Gastroesophageal sphincter (tissue), 3 donors: ENCODE data around the gene UTP11.

Experiments
- EP300 ChIP-seq: sonication (generic); formaldehyde crosslinking; IDR thresholded peaks from one replicate; pipeline ENCODE4 v1.6.1; 2017; ENCODE audit warnings: antibody characterized with exemption, mild to moderate bottlenecking
- POLR2A ChIP-seq, 2 donors: fragments of 450-650 bp; IDR thresholded peaks; one replicate each; pipeline ENCODE4 v1.6.1; 2017; ENCODE audit warnings: antibody characterized with exemption in 2 of 2, mild to moderate bottlenecking in 2 of 2, moderate library complexity in 1 of 2
- POLR2AphosphoS5 ChIP-seq: sonication (generic); formaldehyde crosslinking; IDR thresholded peaks from one replicate; pipeline ENCODE4 v1.6.1; 2017; ENCODE audit warnings: antibody characterized with exemption
- TF ChIP-seq, protein P1 (sequence below), 4 experiments: fragments of 200-600 bp in 2 of 4; fragments of 450-650 bp in 2 of 4; sonication (generic) in 1 of 4; IDR thresholded peaks; one replicate each; pipeline ENCODE4 v1.5.1; 2017 to 2019; ENCODE audit warnings: antibody characterized with exemption in 4 of 4, mild to moderate bottlenecking in 2 of 4, moderate library complexity in 2 of 4

DNA sequence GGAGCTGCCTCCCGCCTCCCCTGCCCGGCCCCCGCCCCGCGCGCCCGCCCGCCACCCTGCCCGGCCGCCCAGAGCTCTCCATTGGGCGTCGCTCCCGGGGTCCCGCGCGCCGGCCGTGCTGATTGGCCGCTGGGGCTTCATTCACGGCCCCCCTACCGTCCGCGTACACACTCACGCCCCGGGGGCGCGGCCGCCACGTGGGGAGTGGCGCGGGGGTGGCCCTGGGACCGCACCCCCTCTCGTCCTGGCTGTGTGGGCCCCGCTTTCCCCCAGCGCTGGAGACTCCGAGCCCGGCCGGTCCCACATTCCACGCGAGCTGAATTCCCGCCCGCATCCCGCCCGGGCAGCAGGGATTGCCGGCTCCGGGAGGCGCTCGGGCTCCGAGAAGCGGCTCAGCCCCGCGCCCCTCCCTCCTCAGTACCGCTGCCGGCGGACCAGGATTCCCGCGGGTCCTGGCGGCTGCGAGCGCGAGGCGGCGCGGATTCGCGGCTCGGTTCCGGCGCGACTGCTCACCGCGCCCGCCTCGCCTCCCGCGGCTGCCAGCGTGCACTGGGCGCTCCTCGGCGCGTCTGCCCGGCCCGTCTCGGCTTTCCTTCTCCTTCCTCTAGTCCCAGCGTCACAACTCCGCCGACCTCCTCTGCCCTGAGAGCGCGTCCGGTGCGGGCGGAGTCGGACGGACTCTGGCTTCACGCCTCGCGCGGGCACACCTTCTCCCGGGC, 34.5 kb downstream of the UTP11 start:
- TF ChIP-seq POLR2A (IDR thresholded peaks at IDR 0.05): peak in 1 of 2 donors; percentile 15
- TF ChIP-seq, protein P1, sequence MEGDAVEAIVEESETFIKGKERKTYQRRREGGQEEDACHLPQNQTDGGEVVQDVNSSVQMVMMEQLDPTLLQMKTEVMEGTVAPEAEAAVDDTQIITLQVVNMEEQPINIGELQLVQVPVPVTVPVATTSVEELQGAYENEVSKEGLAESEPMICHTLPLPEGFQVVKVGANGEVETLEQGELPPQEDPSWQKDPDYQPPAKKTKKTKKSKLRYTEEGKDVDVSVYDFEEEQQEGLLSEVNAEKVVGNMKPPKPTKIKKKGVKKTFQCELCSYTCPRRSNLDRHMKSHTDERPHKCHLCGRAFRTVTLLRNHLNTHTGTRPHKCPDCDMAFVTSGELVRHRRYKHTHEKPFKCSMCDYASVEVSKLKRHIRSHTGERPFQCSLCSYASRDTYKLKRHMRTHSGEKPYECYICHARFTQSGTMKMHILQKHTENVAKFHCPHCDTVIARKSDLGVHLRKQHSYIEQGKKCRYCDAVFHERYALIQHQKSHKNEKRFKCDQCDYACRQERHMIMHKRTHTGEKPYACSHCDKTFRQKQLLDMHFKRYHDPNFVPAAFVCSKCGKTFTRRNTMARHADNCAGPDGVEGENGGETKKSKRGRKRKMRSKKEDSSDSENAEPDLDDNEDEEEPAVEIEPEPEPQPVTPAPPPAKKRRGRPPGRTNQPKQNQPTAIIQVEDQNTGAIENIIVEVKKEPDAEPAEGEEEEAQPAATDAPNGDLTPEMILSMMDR (IDR thresholded peaks at IDR 0.05): peak in 2 of 4 experiments; percentile 13 to 32
- no peak for TF ChIP-seq POLR2AphosphoS5
- no peak for TF ChIP-seq EP300
